Epithelial cell of esophagus (primary cell): ENCODE data around the gene VANGL1.

ENCODE experiments used
- DNase-seq: peaks from one replicate; pipeline ENCODE4 v3.0.0; 2010; ENCODE audit warnings: low read depth
- H3K4me3 ChIP-seq: 2 replicates; pipeline ENCODE4 v1.5.1; 2011; ENCODE audit warnings: mild to moderate bottlenecking, low read length, control low read depth
- TF ChIP-seq, protein P1 (sequence below): IDR thresholded peaks from 2 replicates; pipeline ENCODE4 v1.5.1; 2011; ENCODE audit warnings: low read depth, mild to moderate bottlenecking, low read length, control low read depth, inconsistent platforms; ENCODE audit not compliant: insufficient read depth; ENCODE audit errors: missing control alignments

Gene VANGL1

DNA sequence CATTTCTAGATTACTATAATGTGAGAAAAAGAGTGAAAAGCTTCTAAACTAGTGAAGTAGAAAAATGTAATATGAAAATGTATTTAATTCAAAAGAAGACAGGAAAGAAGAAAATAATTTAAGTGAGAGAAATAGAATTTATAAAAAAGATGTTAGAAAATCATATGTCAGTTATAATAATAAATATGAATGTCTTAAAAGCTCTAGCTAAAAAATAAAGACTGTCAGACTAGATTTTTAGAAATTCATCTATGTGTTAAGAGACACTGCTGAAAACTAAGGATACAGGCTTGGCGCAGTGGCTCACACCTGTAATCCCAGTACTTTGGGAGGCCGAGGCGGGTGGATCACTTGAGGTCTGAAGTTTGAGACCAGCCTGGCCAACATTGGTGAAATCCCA is 37.3 kb upstream of the VANGL1 start:
- H3K4me3 ChIP-seq, result no peak overlapping the region
- TF ChIP-seq, protein P1, sequence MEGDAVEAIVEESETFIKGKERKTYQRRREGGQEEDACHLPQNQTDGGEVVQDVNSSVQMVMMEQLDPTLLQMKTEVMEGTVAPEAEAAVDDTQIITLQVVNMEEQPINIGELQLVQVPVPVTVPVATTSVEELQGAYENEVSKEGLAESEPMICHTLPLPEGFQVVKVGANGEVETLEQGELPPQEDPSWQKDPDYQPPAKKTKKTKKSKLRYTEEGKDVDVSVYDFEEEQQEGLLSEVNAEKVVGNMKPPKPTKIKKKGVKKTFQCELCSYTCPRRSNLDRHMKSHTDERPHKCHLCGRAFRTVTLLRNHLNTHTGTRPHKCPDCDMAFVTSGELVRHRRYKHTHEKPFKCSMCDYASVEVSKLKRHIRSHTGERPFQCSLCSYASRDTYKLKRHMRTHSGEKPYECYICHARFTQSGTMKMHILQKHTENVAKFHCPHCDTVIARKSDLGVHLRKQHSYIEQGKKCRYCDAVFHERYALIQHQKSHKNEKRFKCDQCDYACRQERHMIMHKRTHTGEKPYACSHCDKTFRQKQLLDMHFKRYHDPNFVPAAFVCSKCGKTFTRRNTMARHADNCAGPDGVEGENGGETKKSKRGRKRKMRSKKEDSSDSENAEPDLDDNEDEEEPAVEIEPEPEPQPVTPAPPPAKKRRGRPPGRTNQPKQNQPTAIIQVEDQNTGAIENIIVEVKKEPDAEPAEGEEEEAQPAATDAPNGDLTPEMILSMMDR, result no peak
- DNase-seq, result no peak

DNA sequence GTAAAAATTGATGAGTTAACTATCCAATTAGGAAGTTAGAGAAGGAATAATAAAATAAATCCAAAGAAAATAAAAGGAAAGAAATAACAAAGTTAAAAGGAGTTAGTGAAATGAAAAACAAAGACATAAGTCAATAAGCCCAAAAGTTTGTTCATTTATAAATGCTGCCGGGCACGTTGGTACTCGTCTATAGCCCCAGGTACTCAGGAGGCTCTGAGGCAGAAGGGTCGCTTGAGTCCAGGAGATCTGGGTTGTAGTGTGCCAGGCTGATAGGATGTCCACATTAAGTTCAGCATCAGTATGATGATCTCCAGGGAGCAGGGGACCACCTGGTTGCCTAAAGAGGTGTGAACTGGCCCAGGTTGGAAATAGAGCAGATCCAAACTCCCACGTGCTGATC is 35.5 kb upstream of the VANGL1 start:
- DNase-seq, result peak; percentile 84
- TF ChIP-seq, protein P1, result no peak
- no peak overlapping the region for H3K4me3 ChIP-seq

DNA sequence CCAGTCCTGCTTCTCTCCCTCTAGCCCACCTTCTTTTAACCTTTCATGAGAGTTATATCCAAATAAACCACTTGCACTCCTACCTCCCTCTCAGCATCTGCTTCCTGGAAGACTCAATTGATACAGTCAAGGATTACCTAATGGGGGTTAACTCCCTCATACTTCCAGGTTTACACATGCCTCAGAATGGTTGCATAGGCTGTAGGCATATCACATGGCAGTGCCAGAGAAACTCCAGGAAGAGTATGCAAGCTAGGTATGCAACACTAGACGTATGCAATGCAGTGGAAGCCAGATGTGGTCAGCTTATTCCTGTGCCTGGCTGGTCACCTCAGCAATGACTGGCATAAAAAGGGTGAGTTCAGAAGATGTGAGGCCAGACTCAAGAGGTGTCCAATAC is 32.7 kb upstream of the VANGL1 start:
- DNase-seq, result peak; percentile 91
- TF ChIP-seq, protein P1, result no peak
- no peak overlapping the region for H3K4me3 ChIP-seq

DNA sequence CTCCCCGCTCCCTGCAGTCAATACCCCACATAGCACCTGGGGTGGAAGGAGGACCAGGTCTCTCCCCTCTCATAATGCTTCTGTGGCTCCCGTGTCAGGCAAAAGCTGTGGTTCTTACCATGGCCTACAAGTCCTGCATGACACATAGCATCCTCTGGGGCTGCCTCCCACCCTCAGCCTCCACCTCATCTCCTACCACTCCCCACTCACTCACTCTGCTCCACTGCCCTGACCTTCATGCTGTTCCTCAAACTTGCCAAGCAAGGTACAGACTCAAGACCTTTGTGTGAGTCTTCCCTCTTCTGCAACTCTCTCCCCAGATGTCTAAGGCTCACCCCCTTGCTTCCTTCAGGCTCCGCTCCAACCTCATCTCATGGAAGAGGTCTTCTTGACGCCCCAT is 28.0 kb upstream of the VANGL1 start:
- no peak overlapping the region for H3K4me3 ChIP-seq
- DNase-seq, result no peak
- TF ChIP-seq, protein P1, result no peak

DNA sequence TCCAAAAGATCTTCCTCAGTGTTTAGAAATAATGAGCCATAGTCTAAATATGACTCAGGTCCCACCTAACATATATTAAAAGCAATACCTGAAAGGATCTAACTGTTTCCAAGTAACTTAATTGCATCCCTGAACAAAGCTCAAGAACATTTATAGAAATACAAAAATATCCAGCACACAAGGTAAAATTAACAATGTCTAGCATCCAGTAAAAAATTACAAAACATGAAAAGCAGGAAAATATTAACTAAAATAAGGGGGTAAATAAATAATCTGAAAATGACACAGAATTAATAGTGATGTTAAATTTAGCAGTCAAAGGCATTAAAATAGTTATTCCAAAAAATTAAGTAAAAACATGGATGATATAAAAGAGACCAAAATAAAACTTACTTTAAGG is 21.3 kb upstream of the VANGL1 start:
- TF ChIP-seq, protein P1, result no peak
- no peak overlapping the region for H3K4me3 ChIP-seq
- no peak for DNase-seq

DNA sequence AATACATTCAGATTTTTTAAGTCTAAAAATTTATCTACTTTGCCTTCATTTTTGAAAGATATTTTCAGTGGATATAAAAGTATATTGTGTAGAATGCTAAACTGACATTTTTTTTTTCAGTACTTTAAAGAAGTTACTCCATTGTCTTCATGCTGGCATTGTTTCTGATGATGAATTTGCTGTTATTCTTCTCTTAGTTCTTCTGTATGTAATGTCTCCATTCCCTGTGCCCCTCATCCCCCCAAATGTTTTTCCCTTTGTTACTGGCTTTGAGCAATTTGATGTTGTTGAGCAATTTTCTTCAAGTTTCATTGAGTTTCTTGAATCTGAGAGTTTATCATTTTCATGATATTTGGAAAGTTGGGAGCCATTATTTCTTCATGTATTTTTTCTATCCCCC is 20.8 kb upstream of the VANGL1 start:
- no peak overlapping the region for H3K4me3 ChIP-seq
- DNase-seq, result no peak
- TF ChIP-seq, protein P1, result no peak

DNA sequence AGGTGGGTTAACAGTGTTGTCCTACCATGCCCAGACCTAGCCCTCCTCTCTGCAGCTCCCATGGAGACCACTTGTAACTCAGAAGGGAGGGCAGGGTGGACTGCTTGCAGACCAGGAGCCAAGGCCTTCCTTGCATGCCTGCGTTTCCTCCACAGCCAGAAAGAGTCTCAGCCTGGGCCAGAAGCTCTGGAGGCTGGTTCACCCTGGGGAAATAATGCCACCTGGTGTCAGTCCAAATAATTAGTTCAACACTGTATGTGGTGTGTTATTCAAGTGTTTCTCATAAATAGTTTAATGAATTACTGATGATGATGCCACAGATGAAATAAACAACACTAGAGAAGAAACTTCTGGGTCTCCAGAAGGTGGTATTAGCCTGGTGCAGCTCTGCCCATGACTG is 16.9 kb upstream of the VANGL1 start:
- TF ChIP-seq, protein P1, result peak; percentile 43
- no peak overlapping the region for H3K4me3 ChIP-seq
- DNase-seq, result peak; percentile 36
